Activated naive CD4-positive, alpha-beta T cell treated with anti-CD3 and anti-CD28 coated beads for 36 hours (primary cell): ENCODE data around the gene ULK4. TPM values are rescaled to one million over a fixed set of nuclear protein-coding genes. Genes with fewer than 3 reads are reported as not detected.
"Not testable (repeated sequence)": the region's sequence is repeated elsewhere in the genome, so short reads cannot be mapped to it uniquely, and the experiment has no call there.

ENCODE experiments used
- CTCF ChIA-PET: fragments of 350-600 bp; sonication (Branson Sonifier 250); formaldehyde crosslinking; loops from one replicate; lab custom pipeline; 2021; ENCODE audit warnings: antibody characterized with exemption; lab: Charles Lee
- DNase-seq: peaks from one replicate; pipeline ENCODE4 v3.0.0-alpha.2; 2020
- H3K27ac Mint-ChIP-seq: one replicate; pipeline ENCODE4 v1.8.0; 2021; ENCODE audit warnings: mild to moderate bottlenecking, mixed read lengths
- H3K27me3 Mint-ChIP-seq: one replicate; pipeline ENCODE4 v1.8.0; 2021; ENCODE audit warnings: low read depth, mixed read lengths
- H3K36me3 Mint-ChIP-seq: one replicate; pipeline ENCODE4 v1.8.0; 2021; ENCODE audit warnings: low read depth, mixed read lengths
- H3K4me1 Mint-ChIP-seq: one replicate; pipeline ENCODE4 v1.8.0; 2021; ENCODE audit warnings: low read depth, mixed read lengths
- H3K4me3 Mint-ChIP-seq: one replicate; pipeline ENCODE4 v1.8.0; 2021; ENCODE audit warnings: mild to moderate bottlenecking, moderate library complexity, mixed read lengths
- H3K9me3 Mint-ChIP-seq: one replicate; pipeline ENCODE4 v1.8.0; 2021; ENCODE audit warnings: mixed read lengths
- intact Hi-C: fragments of 100-400 bp; cut with micrococcal nuclease; formaldehyde crosslinking; loops from one replicate; pipeline ENCODE4 v1.15.1; 2023
- total RNA-seq, 2 experiments: library from RNA; stranded (reverse); gene quantifications; one replicate each; pipeline ENCODE4 v1.2.3, GENCODE V29; 2021

ULK4 gene
- total RNA-seq, 2 experiments from 2014 or later, result 8.5 to 9.1 TPM

- no peaks in the 10 kb centered on the region for H3K4me1 Mint-ChIP-seq
- intact Hi-C loops, result no loop called here
- no peak overlapping the region for H3K27ac Mint-ChIP-seq
- H3K4me3 Mint-ChIP-seq, result no peak overlapping the region
- no peak for DNase-seq
- H3K27me3 Mint-ChIP-seq, result no peaks in the 10 kb centered on the region
- no peaks in the 10 kb centered on the region for H3K9me3 Mint-ChIP-seq
- peaks cover 4% of the 10 kb centered on the region for H3K36me3 Mint-ChIP-seq
- CTCF ChIA-PET, result no interaction called here
Measured at GRCh38 chr3:41411065-41411464, 550.8 kb downstream of the ULK4 start.

GRCh38 chr3:41405466-41405865 is 556.4 kb downstream of the ULK4 start:
- Mint-ChIP-seq H3K36me3 (peaks cover 2% of the 10 kb centered on the region), H3K4me1 (no peaks in the 10 kb centered on the region), H3K27ac (no peak overlapping the region), H3K9me3 (no peaks in the 10 kb centered on the region), H3K27me3 (no peaks in the 10 kb centered on the region), H3K4me3 (no peak overlapping the region)
- CTCF ChIA-PET, result interaction anchor here (0.6 kb wide), 1 partner anchor 132 kb away, joined by 3 read pairs; no protein-coding TSS in a partner anchor
- DNase-seq, result no peak
- intact Hi-C loops, result no loop called here

- Mint-ChIP-seq H3K27ac (no peak overlapping the region), H3K9me3 (no peaks in the 10 kb centered on the region), H3K27me3 (no peaks in the 10 kb centered on the region), H3K4me1 (no peaks in the 10 kb centered on the region), H3K36me3 (peaks cover 2% of the 10 kb centered on the region), H3K4me3 (no peak overlapping the region)
- DNase-seq, result no peak
- CTCF ChIA-PET, result no interaction called here
- intact Hi-C loops, result no loop called here
Measured at GRCh38 chr3:41404582-41404981, 557.3 kb downstream of the ULK4 start.

- CTCF ChIA-PET, result no interaction called here
- H3K4me3 Mint-ChIP-seq, result no peak overlapping the region
- intact Hi-C loops, result no loop called here
- H3K27ac Mint-ChIP-seq, result no peak overlapping the region
- no peaks in the 10 kb centered on the region for H3K27me3 Mint-ChIP-seq
- H3K36me3 Mint-ChIP-seq, result peaks cover 9% of the 10 kb centered on the region
- no peak for DNase-seq
- H3K4me1 Mint-ChIP-seq, result no peaks in the 10 kb centered on the region
- peaks cover 6% of the 10 kb centered on the region for H3K9me3 Mint-ChIP-seq
Measured at GRCh38 chr3:41394896-41395295, 567.0 kb downstream of the ULK4 start.

GRCh38 chr3:41370765-41371535 is 591.0 kb downstream of the ULK4 start:
- DNase-seq, H3K27ac Mint-ChIP-seq, H3K27me3 Mint-ChIP-seq, intact Hi-C loops, H3K4me1 Mint-ChIP-seq, H3K4me3 Mint-ChIP-seq: not testable (repeated sequence)
- peaks cover 14% of the 10 kb centered on the region for H3K9me3 Mint-ChIP-seq
- H3K36me3 Mint-ChIP-seq, result peaks cover 11% of the 10 kb centered on the region
- CTCF ChIA-PET, result interaction anchor here (0.6 kb wide), 2 partner anchors 85 to 588 kb away, joined by 3 to 5 read pairs; no protein-coding TSS in a partner anchor

DNA sequence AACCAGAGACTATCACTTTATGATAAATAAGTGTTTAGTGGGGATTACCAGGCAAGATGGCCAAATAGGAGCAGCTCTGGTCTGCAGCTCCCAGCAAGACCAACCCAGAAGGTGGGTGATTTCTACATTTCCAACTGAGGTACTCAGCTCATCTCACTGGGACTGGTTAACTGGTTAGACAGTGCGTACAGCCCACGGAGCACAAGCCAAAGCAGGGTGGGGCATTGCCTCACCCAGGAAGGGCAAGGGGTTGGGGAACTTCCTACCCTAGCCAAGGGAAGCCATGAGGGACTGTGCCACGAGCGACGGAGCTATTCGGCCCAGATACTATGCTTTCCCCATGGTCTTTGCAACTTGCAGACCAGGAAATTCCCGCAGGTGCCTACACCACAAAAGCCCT is 591.6 kb downstream of the ULK4 start:
- Mint-ChIP-seq H3K27ac (no peak overlapping the region), H3K4me1 (no peaks in the 10 kb centered on the region), H3K27me3 (no peaks in the 10 kb centered on the region), H3K9me3 (peaks cover 14% of the 10 kb centered on the region), H3K36me3 (peaks cover 8% of the 10 kb centered on the region), H3K4me3 (no peak overlapping the region)
- intact Hi-C loops, result no loop called here
- CTCF ChIA-PET, result interaction anchor here (0.6 kb wide), 2 partner anchors 85 to 589 kb away, joined by 3 to 5 read pairs; no protein-coding TSS in a partner anchor
- no peak for DNase-seq

- CTCF ChIA-PET, result interaction anchor here (0.6 kb wide), 1 partner anchor 86 kb away, joined by 5 read pairs; no protein-coding TSS in a partner anchor
- Mint-ChIP-seq H3K4me1 (no peaks in the 10 kb centered on the region), H3K27me3 (no peaks in the 10 kb centered on the region), H3K27ac (no peak overlapping the region), H3K9me3 (peaks cover 14% of the 10 kb centered on the region), H3K4me3 (no peak overlapping the region), H3K36me3 (peaks cover 8% of the 10 kb centered on the region)
- no peak for DNase-seq
- intact Hi-C loops, result no loop called here
Measured at GRCh38 chr3:41369838-41370237, 592.1 kb downstream of the ULK4 start.

GRCh38 chr3:41365973-41366372 is 595.9 kb downstream of the ULK4 start:
- H3K4me1 Mint-ChIP-seq, result no peaks in the 10 kb centered on the region
- CTCF ChIA-PET, result no interaction called here
- no peak overlapping the region for H3K4me3 Mint-ChIP-seq
- DNase-seq, result no peak
- no peaks in the 10 kb centered on the region for H3K36me3 Mint-ChIP-seq
- H3K27ac Mint-ChIP-seq, result no peak overlapping the region
- intact Hi-C loops, result no loop called here
- H3K27me3 Mint-ChIP-seq, result no peaks in the 10 kb centered on the region
- H3K9me3 Mint-ChIP-seq, result no peaks in the 10 kb centered on the region

DNA sequence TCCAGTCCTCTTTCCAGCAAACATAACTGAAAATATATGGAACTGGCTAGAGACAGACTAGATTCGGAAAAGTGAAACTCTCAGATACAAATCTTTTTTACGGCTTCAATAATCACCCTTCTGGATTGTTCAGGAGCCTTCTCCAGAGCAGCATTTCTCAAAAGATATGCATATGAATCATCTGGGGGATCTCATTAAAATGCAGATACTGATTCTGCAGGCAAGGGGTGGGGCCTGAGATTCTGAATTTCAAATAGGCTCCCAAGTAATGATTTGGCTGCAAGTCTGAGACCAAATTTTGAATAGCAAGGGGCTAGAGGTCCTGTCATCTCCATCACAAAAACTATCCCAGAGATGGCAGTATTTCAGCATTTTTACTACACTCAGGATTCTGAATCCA is 597.2 kb downstream of the ULK4 start:
- H3K27ac Mint-ChIP-seq, result no peak overlapping the region
- intact Hi-C loops, result no loop called here
- H3K4me1 Mint-ChIP-seq, result no peaks in the 10 kb centered on the region
- H3K9me3 Mint-ChIP-seq, result no peaks in the 10 kb centered on the region
- H3K36me3 Mint-ChIP-seq, result no peaks in the 10 kb centered on the region
- no peak for DNase-seq
- H3K27me3 Mint-ChIP-seq, result no peaks in the 10 kb centered on the region
- no peak overlapping the region for H3K4me3 Mint-ChIP-seq
- CTCF ChIA-PET, result no interaction called here

GRCh38 chr3:41363830-41364523 is 597.9 kb downstream of the ULK4 start:
- Mint-ChIP-seq H3K27me3 (no peaks in the 10 kb centered on the region), H3K9me3 (no peaks in the 10 kb centered on the region), H3K4me3 (no peak overlapping the region), H3K36me3 (no peaks in the 10 kb centered on the region), H3K4me1 (no peaks in the 10 kb centered on the region), H3K27ac (no peak overlapping the region)
- intact Hi-C loops, result no loop called here
- no peak for DNase-seq
- CTCF ChIA-PET, result interaction anchor here (0.6 kb wide), 1 partner anchor 779 kb away, joined by 3 read pairs; no protein-coding TSS in a partner anchor

DNA sequence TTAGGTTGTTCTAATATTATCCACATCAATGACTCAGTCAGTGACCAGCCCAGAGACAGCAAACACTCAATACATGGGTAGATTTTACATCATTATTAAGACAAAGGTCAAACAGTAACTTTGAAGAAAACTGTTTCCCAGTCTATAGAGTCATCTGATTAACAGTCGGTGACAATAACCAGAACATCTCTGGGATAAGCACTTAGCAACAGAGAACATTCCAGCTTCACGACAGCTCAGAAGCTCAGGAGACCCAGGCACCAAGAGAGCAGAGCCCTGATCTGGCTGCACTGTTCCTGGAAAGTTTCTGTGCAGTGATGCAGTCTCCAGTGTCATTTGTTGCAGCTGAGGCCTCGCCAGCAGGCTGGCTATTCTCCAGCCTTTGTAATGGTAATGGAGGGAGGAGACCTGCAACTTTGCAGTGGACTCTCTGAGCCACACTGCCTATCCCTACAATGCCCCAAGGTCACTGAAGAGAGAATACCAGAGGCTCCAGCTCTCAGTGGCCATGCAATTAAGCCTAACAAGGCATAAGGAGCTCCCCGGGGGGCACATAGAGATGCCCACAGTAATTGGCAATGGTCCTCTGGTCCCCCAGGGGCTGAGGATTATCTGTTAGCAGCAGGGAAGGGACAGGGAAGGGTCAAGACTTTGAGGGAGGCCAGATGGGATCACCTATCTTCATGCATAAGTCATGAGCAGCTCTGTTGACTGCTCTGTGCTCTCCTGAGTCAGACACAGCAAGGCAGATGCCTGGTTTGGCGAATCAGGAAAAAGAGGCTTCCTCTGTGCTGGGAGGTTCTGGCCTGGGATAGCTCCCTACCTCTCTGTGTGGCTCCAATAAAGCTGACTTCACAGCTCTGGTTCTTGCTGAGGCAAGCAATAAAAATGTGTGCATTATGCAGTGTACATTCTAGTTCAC is 599.0 kb downstream of the ULK4 start:
- H3K9me3 Mint-ChIP-seq, result no peaks in the 10 kb centered on the region
- H3K4me3 Mint-ChIP-seq, result no peak overlapping the region
- no peaks in the 10 kb centered on the region for H3K4me1 Mint-ChIP-seq
- no peak for DNase-seq
- no peaks in the 10 kb centered on the region for H3K36me3 Mint-ChIP-seq
- CTCF ChIA-PET, result no interaction called here
- H3K27ac Mint-ChIP-seq, result no peak overlapping the region
- intact Hi-C loops, result no loop called here
- H3K27me3 Mint-ChIP-seq, result no peaks in the 10 kb centered on the region

DNA sequence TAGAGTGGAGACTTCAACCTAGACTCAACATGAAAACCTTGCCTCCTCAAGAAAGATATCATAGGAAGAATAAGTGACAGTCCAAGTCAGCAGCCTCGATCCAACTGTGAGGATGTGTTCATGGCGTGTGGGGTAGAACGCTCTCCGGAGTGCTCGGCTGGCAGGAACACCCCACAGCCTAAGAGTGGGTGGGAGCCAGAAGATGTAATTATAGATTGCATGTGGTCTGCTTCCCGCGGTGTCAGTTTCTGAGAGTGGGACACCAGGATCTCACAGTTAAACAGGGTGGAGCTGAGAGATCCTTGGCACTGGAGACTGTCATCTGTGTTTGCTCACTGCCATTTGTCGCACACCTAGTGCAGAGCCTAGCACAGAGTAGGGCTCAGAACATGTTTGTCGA is 604.6 kb downstream of the ULK4 start:
- Mint-ChIP-seq H3K4me1 (no peaks in the 10 kb centered on the region), H3K9me3 (no peaks in the 10 kb centered on the region), H3K36me3 (no peaks in the 10 kb centered on the region), H3K27ac (no peak overlapping the region), H3K27me3 (no peaks in the 10 kb centered on the region), H3K4me3 (no peak overlapping the region)
- CTCF ChIA-PET, result no interaction called here
- intact Hi-C loops, result no loop called here
- no peak for DNase-seq
